Astrocyte of the spinal cord (primary cell): ENCODE results near the gene TSPAN15.

Source experiments
- DNase-seq: peaks from one replicate; pipeline ENCODE4 v3.0.0; 2011; ENCODE audit warnings: low read depth, low spot score
- H3K4me3 ChIP-seq: 2 replicates; pipeline ENCODE4 v1.5.1; 2011; ENCODE audit warnings: low read depth, mild to moderate bottlenecking, low read length, moderate library complexity
- CTCF ChIP-seq: IDR thresholded peaks from 2 replicates; pipeline ENCODE4 v1.5.1; 2012; ENCODE audit warnings: low read depth, mild to moderate bottlenecking, low read length, inconsistent platforms
- in situ Hi-C: cut with HindIII; loops from 2 replicates; pipeline ENCODE4 v1.10.0; 2017; ENCODE audit warnings: low sequenced_read_pairs

The TSPAN15 gene

GRCh38 chr10:69537449-69537848 is 86.2 kb downstream of the TSPAN15 start:
- no peak for DNase-seq
- no peak for TF ChIP-seq CTCF
- H3K4me3 ChIP-seq: no peak overlapping the region
- in situ Hi-C loops: no loop called here

- H3K4me3 ChIP-seq: no peak overlapping the region
- no peak for TF ChIP-seq CTCF
- DNase-seq: no peak
- in situ Hi-C loops: no loop called here
Observed at GRCh38 chr10:69538461-69538860, 87.2 kb downstream of the TSPAN15 start.

- no peak for TF ChIP-seq CTCF
- in situ Hi-C loops: no loop called here
- no peak for DNase-seq
- H3K4me3 ChIP-seq: no peak overlapping the region
Observed at GRCh38 chr10:69541463-69541862, 90.2 kb downstream of the TSPAN15 start.

GRCh38 chr10:69549959-69550358 is 98.7 kb downstream of the TSPAN15 start:
- H3K4me3 ChIP-seq: no peak overlapping the region
- in situ Hi-C loops: no loop called here
- TF ChIP-seq CTCF: no peak
- DNase-seq: peak; percentile 8

- in situ Hi-C loops: no loop called here
- no peak for DNase-seq
- TF ChIP-seq CTCF: no peak
- H3K4me3 ChIP-seq: no peak overlapping the region
Observed at GRCh38 chr10:69552268-69552667, 101.0 kb downstream of the TSPAN15 start.

GRCh38 chr10:69553328-69553727 is 102.1 kb downstream of the TSPAN15 start:
- DNase-seq: no peak
- no peak overlapping the region for H3K4me3 ChIP-seq
- no peak for TF ChIP-seq CTCF
- in situ Hi-C loops: no loop called here

GRCh38 chr10:69554611-69555010 is 103.3 kb downstream of the TSPAN15 start:
- H3K4me3 ChIP-seq: no peak overlapping the region
- no peak for DNase-seq
- no peak for TF ChIP-seq CTCF
- in situ Hi-C loops: no loop called here
